Measurements from ENCODE around the gene MGMT. TPM values are rescaled to one million over a fixed set of nuclear protein-coding genes. Genes with fewer than 3 reads are reported as not detected.

The MGMT gene
- polyA plus RNA-seq, 4 donors, result 9.8 to 22.4 (median 17.9) TPM

DNA sequence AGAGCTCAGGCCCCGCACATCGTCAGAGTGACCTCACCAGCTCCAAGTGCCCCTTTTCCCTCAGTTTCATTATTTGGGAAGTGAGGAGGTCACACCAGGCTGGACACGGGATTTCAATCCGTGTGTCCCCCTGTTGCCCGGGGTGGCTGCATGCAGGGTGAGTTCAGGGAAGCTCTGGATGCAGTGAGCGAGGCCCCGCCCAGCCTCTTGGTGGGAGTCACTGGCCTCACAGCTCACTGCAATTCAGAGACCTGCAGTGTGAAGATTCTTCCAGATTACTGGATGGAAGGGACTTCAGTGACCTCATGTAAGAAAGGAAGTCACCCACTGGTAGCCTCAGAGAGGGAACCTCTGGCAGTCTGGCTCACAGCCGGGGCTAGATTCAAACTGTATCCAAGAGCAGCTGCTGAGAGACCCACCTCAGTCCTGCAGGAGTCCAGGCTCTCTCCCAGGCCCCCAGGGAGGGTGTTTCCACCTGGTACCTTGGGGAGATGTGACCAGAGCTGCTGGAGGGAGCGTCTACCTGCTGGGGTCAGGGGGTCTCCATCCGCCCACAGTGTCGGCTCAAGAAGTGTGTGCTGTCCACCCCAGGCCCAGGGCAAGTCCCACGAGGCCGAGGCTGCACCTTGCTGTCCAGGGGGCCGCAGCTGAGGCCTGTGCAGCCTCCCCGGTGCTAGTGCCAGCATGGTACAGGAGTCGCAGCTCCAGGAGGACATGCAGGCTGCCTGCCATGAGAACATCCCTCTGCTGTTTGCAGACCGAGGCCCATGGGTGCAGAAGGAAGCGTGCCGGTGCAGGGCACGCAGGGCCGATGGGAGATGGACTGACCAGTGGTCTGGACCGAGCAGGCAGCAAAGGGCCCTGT is 54.4 kb downstream of the MGMT start:
- Histone ChIP-seq H3K4me1 (ENCODE audit: control insufficient read depth in 3 of 3, insufficient read depth in 2 of 3, low read depth in 1 of 3, low read length in 2 of 3) (no peaks in the 10 kb centered on the region), H3K27ac (ENCODE audit: low read depth in 1 of 3, low read length in 2 of 3) (no peak overlapping the region), H3K9me3 (ENCODE audit: control insufficient read depth in 2 of 2, insufficient read depth in 1 of 2, low read depth in 1 of 2, low read length in 1 of 2) (peaks cover 0 to 17% of the 10 kb centered on the region in 2 donors), H3K4me3 (ENCODE audit: low read depth in 1 of 3, low read length in 3 of 3) (no peak overlapping the region), H3K27me3 (ENCODE audit: control insufficient read depth in 3 of 3, insufficient read depth in 3 of 3, low read length in 3 of 3) (no peaks in the 10 kb centered on the region), H3K36me3 (ENCODE audit: control insufficient read depth in 3 of 3, insufficient read depth in 2 of 3, low read depth in 1 of 3, low read length in 3 of 3) (peaks cover 0 to 13% (median 0%) of the 10 kb centered on the region in 3 donors)
- 87 to 96% (median 92%) methylated on average over 22 of the region's 22 CpGs for WGBS, 3 donors
- DNase-seq, result no peak
- no peak for FAIRE-seq

DNA sequence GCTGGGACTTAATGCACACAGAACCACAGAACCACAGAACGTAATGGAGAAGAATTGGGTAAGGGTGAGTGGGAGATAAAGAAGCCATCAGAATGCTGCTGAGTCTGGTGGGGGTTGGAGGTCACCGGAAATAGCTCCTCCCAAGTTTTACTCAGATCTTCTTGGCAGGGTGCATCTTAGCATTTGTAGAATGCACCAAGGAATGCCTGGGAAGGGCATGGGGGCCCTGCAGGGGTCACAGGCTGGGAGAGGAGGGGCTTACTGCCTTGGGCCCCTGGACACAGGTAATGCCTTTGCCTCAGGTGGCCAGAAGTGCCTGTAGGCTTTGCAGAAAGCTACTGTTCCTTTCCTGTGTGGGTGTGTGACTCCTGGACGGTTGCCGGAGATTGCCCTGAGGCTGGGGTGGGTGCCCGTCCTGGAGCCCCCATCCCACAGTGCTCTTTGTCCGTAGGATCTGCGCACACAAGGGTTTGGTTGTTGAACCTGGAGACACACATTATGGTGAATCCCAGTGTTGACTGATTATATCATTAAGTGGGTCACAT is 55.1 kb downstream of the MGMT start:
- Histone ChIP-seq H3K4me3 (ENCODE audit: low read depth in 1 of 3, low read length in 3 of 3) (no peak overlapping the region), H3K9me3 (ENCODE audit: control insufficient read depth in 2 of 2, insufficient read depth in 1 of 2, low read depth in 1 of 2, low read length in 1 of 2) (peaks cover 0 to 17% of the 10 kb centered on the region in 2 donors), H3K4me1 (ENCODE audit: control insufficient read depth in 3 of 3, insufficient read depth in 2 of 3, low read depth in 1 of 3, low read length in 2 of 3) (no peaks in the 10 kb centered on the region), H3K27me3 (ENCODE audit: control insufficient read depth in 3 of 3, insufficient read depth in 3 of 3, low read length in 3 of 3) (no peaks in the 10 kb centered on the region), H3K27ac (ENCODE audit: low read depth in 1 of 3, low read length in 2 of 3) (no peak overlapping the region), H3K36me3 (ENCODE audit: control insufficient read depth in 3 of 3, insufficient read depth in 2 of 3, low read depth in 1 of 3, low read length in 3 of 3) (peaks cover 0 to 16% (median 0%) of the 10 kb centered on the region in 3 donors)
- DNase-seq, result no peak
- whole genome bisulfite sequencing, 3 donors, result 84 to 91% (median 91%) methylated on average over 7 of the region's 7 CpGs
- FAIRE-seq, result no peak

DNA sequence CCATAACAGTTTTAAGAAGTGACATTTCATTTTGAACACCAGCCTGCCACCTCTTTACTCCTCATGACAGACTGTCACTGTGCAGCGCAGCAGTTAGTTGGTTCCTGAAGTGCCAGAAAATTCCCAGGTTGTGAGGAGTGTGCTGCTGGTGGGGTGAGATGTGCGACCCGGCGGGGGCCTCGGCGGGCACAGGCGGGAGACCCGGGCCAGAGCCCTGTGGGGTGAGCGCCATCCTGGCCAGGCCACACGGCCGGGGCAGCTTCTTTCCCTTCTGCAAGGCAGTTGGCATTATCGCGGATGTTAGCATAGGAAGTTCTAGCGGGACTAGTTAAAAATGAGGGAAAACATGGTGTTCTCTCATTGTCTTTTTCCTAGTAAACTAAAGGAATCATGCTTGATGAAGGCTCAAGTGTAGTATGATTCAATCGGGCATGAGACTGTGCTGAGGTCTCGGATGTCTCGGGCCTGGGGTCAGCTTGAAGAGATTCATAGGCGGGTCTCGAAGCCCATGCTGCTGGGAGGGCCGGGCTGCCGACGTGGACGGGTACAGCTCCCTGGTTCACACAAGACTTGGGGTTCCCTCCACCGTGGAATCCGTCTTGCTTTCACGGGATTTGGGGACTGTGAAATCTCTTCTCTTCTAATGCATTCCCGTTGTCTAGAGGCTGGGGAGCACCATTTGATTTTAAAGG is 56.1 kb downstream of the MGMT start:
- peaks cover 0 to 15% of the 10 kb centered on the region in 2 donors for H3K9me3 ChIP-seq (ENCODE audit: control insufficient read depth in 2 of 2, insufficient read depth in 1 of 2, low read depth in 1 of 2, low read length in 1 of 2)
- no peak for FAIRE-seq
- WGBS, 3 donors, result 93 to 94% (median 93%) methylated on average over 27 of the region's 27 CpGs

DNA sequence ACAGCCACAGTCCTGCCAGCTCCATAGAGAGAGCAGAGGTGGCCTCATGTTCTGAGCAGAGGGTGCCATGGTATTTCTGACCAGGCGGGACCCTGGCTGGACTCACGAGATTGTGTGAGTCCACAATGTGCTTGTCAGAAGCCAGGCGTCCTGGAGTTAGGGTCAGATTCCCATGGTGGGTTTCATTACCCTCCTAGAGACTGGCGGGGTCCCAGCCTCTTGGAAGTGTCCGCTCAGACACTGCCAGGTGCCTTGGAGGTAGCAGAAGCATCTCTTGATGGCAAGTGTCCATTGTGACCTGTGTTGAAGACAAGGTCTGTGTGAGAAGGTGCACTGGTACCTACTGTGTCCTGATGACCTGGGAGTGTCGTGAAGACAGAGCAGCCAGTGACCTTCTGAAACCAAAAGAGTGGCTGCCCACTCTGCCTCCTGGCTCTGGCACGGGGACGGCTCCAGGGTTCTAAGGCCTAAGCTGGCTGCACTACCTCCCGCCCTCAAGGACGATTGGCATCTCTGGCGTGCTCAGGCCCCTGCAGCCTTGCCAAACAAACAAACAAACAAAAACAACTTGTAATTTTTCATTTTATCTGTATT is 56.8 kb downstream of the MGMT start:
- FAIRE-seq (no peak), DNase-seq (no peak)
- Histone ChIP-seq H3K4me1 (ENCODE audit: control insufficient read depth in 3 of 3, insufficient read depth in 2 of 3, low read depth in 1 of 3, low read length in 2 of 3) (no peaks in the 10 kb centered on the region), H3K4me3 (ENCODE audit: low read depth in 1 of 3, low read length in 3 of 3) (no peak overlapping the region), H3K36me3 (ENCODE audit: control insufficient read depth in 3 of 3, insufficient read depth in 2 of 3, low read depth in 1 of 3, low read length in 3 of 3) (peaks cover 0 to 16% (median 0%) of the 10 kb centered on the region in 3 donors), H3K27ac (ENCODE audit: low read depth in 1 of 3, low read length in 2 of 3) (no peak overlapping the region), H3K9me3 (ENCODE audit: control insufficient read depth in 2 of 2, insufficient read depth in 1 of 2, low read depth in 1 of 2, low read length in 1 of 2) (peaks cover 0 to 21% of the 10 kb centered on the region in 2 donors), H3K27me3 (ENCODE audit: control insufficient read depth in 3 of 3, insufficient read depth in 3 of 3, low read length in 3 of 3) (no peaks in the 10 kb centered on the region)
- WGBS, 3 donors, result 81 to 84% (median 84%) methylated on average over 11 of the region's 11 CpGs

More for the DNA sequence above, 56.1 kb downstream of the MGMT start:
- Histone ChIP-seq H3K36me3 (ENCODE audit: control insufficient read depth in 3 of 3, insufficient read depth in 2 of 3, low read depth in 1 of 3, low read length in 3 of 3) (peaks cover 0 to 16% (median 0%) of the 10 kb centered on the region in 3 donors), H3K27me3 (ENCODE audit: control insufficient read depth in 3 of 3, insufficient read depth in 3 of 3, low read length in 3 of 3) (no peaks in the 10 kb centered on the region), H3K4me3 (ENCODE audit: low read depth in 1 of 3, low read length in 3 of 3) (no peak overlapping the region), H3K4me1 (ENCODE audit: control insufficient read depth in 3 of 3, insufficient read depth in 2 of 3, low read depth in 1 of 3, low read length in 2 of 3) (no peaks in the 10 kb centered on the region), H3K27ac (ENCODE audit: low read depth in 1 of 3, low read length in 2 of 3) (no peak overlapping the region)
- no peak for DNase-seq

DNA sequence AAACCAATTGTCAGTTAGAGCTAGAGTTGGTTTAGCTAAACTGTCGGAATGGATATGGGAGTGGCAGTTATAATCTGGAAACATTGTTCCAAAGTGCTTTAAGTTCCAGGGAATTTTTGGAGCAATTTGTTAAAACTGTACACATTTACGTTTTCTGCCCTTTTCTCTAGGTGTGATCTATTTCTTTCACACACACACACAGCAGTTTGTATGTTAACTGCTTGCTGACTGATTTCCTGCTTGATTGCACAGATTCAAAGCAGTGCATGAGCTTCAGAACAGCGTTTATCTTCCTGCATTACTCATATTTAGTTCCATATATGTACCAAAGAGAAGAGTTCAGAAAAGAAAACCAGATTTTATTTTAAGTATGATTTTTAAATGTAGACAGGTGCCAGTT is 57.9 kb downstream of the MGMT start:
- no peak for FAIRE-seq
- Histone ChIP-seq H3K4me1 (ENCODE audit: control insufficient read depth in 3 of 3, insufficient read depth in 2 of 3, low read depth in 1 of 3, low read length in 2 of 3) (no peaks in the 10 kb centered on the region), H3K36me3 (ENCODE audit: control insufficient read depth in 3 of 3, insufficient read depth in 2 of 3, low read depth in 1 of 3, low read length in 3 of 3) (peaks cover 0 to 16% (median 0%) of the 10 kb centered on the region in 3 donors), H3K27me3 (ENCODE audit: control insufficient read depth in 3 of 3, insufficient read depth in 3 of 3, low read length in 3 of 3) (no peaks in the 10 kb centered on the region), H3K4me3 (ENCODE audit: low read depth in 1 of 3, low read length in 3 of 3) (no peak overlapping the region), H3K9me3 (ENCODE audit: control insufficient read depth in 2 of 2, insufficient read depth in 1 of 2, low read depth in 1 of 2, low read length in 1 of 2) (peaks cover 0 to 16% of the 10 kb centered on the region in 2 donors), H3K27ac (ENCODE audit: low read depth in 1 of 3, low read length in 2 of 3) (no peak overlapping the region)
- DNase-seq, result no peak
- WGBS, 3 donors, result 71 to 84% (median 81%) methylated on average over 3 of the region's 3 CpGs

DNA sequence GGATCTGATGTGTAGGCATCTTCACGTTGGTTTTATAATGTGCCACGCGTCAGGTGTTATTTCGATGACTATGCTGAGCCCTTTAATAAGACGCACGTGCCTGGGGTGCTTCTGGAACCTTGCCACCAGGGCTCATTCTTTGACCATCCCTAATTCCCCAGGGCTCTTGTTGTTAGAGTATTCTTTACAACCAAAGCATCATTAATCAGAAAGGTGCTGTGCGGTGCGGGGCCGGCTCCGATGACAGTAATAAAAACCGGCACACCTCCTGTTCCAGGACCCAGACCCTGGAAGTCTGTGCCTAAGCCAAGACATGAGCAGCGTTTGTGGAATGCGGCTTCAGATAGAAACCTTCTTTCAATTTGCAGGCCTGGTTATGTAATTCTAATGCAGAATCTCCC is 58.4 kb downstream of the MGMT start:
- H3K4me3 ChIP-seq (ENCODE audit: low read depth in 1 of 3, low read length in 3 of 3), result no peak overlapping the region
- 71 to 88% (median 75%) methylated on average over 13 of the region's 13 CpGs for whole genome bisulfite sequencing, 3 donors
- DNase-seq, result no peak
- no peak for FAIRE-seq
- no peaks in the 10 kb centered on the region for H3K27me3 ChIP-seq (ENCODE audit: control insufficient read depth in 3 of 3, insufficient read depth in 3 of 3, low read length in 3 of 3)
- H3K9me3 ChIP-seq (ENCODE audit: control insufficient read depth in 2 of 2, insufficient read depth in 1 of 2, low read depth in 1 of 2, low read length in 1 of 2), result peaks cover 0 to 11% of the 10 kb centered on the region in 2 donors
- H3K27ac ChIP-seq (ENCODE audit: low read depth in 1 of 3, low read length in 2 of 3), result no peak overlapping the region
- H3K36me3 ChIP-seq (ENCODE audit: control insufficient read depth in 3 of 3, insufficient read depth in 2 of 3, low read depth in 1 of 3, low read length in 3 of 3), result peaks cover 0 to 15% (median 0%) of the 10 kb centered on the region in 3 donors
- no peaks in the 10 kb centered on the region for H3K4me1 ChIP-seq (ENCODE audit: control insufficient read depth in 3 of 3, insufficient read depth in 2 of 3, low read depth in 1 of 3, low read length in 2 of 3)

DNA sequence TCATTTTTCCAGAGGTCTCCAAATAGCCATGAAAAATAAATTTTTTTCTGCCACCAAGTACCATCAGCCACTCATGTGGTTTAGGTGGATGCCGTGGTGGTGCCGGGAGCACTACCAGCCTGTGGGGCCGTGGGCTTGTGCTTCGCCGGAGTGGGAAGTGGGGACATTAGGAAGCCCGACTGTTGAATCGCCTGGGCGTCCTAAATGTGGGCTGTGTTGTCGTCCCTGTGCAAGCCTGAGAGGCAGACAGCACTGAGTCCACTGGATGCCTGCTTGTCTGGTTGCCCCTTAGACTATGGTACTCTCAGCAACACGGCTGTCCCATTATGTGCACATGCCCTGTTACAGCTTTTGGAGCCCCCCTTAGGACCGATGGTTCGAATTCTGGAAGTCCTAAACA is 59.9 kb downstream of the MGMT start:
- Histone ChIP-seq H3K9me3 (ENCODE audit: control insufficient read depth in 2 of 2, insufficient read depth in 1 of 2, low read depth in 1 of 2, low read length in 1 of 2) (peaks cover 0 to 7% of the 10 kb centered on the region in 2 donors), H3K4me3 (ENCODE audit: low read depth in 1 of 3, low read length in 3 of 3) (no peak overlapping the region), H3K27ac (ENCODE audit: low read depth in 1 of 3, low read length in 2 of 3) (no peak overlapping the region), H3K27me3 (ENCODE audit: control insufficient read depth in 3 of 3, insufficient read depth in 3 of 3, low read length in 3 of 3) (no peaks in the 10 kb centered on the region), H3K4me1 (ENCODE audit: control insufficient read depth in 3 of 3, insufficient read depth in 2 of 3, low read depth in 1 of 3, low read length in 2 of 3) (no peaks in the 10 kb centered on the region), H3K36me3 (ENCODE audit: control insufficient read depth in 3 of 3, insufficient read depth in 2 of 3, low read depth in 1 of 3, low read length in 3 of 3) (peaks cover 0 to 10% (median 0%) of the 10 kb centered on the region in 3 donors)
- WGBS, 3 donors, result 89 to 94% (median 93%) methylated on average over 12 of the region's 12 CpGs
- no peak for FAIRE-seq
- DNase-seq, result no peak

DNA sequence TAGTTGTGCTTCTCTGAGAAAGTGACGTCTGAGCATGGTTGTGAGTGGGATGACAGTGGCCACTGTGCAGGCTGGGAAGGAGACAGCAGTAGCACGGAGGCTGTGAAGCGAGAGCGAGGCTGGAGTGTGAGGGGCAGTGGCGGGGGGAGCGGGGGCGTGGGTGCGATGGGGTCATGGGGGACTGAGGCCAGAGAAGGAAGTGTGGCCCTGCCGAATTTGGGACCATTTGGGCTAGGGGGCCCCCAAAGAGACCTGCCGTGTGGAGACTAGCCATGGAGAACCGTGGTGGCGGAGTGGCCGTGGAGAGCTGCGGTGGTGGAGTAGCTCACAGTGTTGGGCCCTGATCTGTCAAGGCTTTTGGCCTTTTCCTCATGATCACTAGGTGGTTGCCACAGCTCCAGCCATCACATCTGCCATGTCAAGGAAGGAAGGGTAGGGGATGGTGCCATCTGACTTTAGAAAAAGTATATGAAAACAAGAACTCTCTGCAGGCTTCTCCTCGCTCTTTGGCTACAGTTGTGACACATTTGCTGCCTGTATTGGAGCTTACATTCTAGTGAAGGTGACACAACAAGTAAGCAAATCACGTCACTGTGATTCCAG is 61.4 kb downstream of the MGMT start:
- FAIRE-seq (no peak), DNase-seq (no peak)
- no peak overlapping the region for H3K27ac ChIP-seq (ENCODE audit: low read depth in 1 of 3, low read length in 2 of 3)
- H3K4me3 ChIP-seq (ENCODE audit: low read depth in 1 of 3, low read length in 3 of 3), result no peak overlapping the region
- peaks cover 0 to 7% of the 10 kb centered on the region in 2 donors for H3K9me3 ChIP-seq (ENCODE audit: control insufficient read depth in 2 of 2, insufficient read depth in 1 of 2, low read depth in 1 of 2, low read length in 1 of 2)
- H3K4me1 ChIP-seq (ENCODE audit: control insufficient read depth in 3 of 3, insufficient read depth in 2 of 3, low read depth in 1 of 3, low read length in 2 of 3), result no peaks in the 10 kb centered on the region
- H3K27me3 ChIP-seq (ENCODE audit: control insufficient read depth in 3 of 3, insufficient read depth in 3 of 3, low read length in 3 of 3), result no peaks in the 10 kb centered on the region
- peaks cover 0 to 10% (median 0%) of the 10 kb centered on the region in 3 donors for H3K36me3 ChIP-seq (ENCODE audit: control insufficient read depth in 3 of 3, insufficient read depth in 2 of 3, low read depth in 1 of 3, low read length in 3 of 3)
- 93 to 94% (median 94%) methylated on average over 13 to 16 of the region's 16 CpGs for WGBS, 3 donors
